GM21576 (cell line): ENCODE measurements around the gene PRR5.
"Not testable (repeated sequence)": the region's sequence is repeated elsewhere in the genome, so short reads cannot be mapped to it uniquely, and the experiment has no call there.

Experiments
- ATAC-seq: cut with Tn5 transposase; IDR thresholded peaks from one replicate; pipeline ENCODE4 v1.9.1; 2021; ENCODE audit warnings: mild to moderate bottlenecking, moderate library complexity; ENCODE audit not compliant: unreplicated experiment

The PRR5 gene, protein sequence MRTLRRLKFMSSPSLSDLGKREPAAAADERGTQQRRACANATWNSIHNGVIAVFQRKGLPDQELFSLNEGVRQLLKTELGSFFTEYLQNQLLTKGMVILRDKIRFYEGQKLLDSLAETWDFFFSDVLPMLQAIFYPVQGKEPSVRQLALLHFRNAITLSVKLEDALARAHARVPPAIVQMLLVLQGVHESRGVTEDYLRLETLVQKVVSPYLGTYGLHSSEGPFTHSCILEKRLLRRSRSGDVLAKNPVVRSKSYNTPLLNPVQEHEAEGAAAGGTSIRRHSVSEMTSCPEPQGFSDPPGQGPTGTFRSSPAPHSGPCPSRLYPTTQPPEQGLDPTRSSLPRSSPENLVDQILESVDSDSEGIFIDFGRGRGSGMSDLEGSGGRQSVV

DNA sequence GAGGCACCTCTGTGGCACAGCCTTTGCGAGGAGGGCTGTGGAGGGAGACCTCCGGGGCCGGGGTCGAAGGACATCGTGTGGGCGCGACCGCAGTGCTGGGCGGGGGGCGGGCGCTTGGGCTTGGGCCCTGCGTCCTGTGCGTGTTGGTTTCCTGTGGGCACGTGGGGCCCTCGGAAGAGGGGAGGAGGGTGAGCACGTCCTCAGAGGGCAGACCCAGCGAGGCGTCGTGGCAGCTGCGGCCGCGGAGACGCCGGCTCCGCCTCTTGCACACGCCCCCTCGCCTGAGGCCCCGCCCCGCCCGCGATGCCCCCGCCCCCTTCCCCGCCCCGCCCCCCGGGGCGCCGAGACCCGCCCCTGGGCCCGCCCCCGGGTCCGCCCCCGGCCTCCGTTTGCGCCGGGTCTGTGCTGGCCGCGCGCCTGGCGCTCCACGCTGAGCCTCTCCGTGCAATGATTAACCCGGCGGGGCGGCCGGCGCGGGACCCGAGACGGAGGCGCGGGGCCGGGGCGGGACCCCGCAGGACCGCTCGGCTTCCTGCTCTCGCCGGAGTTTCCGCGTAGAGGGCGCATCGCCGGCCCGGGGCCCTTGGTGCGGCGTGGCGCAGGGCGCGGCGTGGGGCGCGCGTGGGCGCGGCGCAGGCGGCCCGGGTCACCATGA is at the start of gene PRR5:
TSS of gene PRR5 (plus strand) at position 381 of the 655 bp plus-strand sequence. CDS start at position 652, 271 bp downstream.
- ATAC-seq: peak; percentile 73

DNA sequence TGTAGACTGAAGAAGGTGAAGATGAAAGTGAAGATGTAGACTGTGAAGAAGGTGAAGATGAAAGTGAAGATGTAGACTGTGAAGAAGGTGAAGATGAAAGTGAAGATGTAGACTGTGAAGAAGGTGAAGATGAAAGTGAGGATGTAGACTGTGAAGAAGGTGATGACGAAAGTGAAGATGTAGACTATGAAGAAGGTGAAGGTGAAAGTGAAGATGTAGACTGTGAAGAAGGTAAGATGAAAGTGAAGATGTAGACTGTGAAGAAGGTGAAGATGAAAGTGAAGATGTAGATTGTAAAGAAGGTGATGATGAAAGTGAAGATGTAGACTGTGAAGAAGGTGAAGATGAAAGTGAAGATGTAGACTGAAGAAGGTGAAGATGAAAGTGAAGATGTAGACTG is 49.1 kb upstream of the PRR5 start:
- ATAC-seq: not testable (repeated sequence)

DNA sequence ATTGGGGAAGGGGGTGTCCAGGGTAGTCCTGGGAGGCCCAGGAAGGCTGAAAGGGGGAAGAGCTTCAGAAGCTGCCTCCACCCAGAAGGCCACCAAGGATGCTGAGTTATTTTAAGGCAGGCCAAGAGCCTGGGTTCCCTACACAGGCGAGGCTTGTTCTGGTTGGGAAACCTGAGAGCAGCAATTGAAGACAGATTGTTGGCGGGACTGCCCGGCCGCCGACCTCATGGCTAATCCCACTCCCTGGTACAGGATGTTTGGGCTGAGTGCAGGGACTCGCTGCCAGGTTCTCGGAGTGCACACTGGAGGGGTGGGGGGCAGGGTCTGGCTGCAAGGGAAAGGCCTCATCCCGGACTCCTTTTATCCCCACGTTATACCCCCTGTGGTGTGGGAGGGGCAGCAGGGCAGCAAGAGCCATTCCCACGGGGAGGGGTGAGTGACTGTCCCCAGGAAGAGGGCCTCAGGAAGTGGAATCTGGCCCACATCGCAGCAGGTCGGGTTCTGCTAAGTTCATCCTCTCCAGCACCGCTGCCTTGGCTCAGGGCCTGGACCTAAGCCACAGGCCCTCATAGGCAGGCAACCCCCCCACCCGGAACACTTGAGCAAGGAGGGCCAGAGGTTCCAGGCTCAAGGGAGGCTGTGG is 43.6 kb upstream of the PRR5 start:
- ATAC-seq: no peak

DNA sequence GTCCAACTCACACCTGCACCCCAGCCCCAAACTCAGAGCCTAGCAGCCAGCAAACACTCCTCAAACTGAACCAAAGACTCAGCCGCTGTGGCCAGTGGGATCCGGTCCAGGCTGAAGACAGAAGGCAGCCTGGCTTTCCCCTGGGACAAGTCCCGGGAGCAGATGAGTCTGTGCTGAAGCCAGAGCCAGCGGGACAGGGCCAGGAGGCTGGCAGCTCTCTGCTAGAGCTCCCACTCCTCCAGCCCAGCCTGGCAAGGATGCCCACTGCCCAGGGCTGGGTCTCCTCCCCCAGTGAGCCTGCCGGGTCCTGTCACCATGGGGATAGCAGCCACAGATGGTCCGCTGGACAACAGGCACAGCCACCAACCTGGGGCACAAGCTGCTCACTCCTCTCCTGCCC is 42.9 kb upstream of the PRR5 start:
- no peak for ATAC-seq

DNA sequence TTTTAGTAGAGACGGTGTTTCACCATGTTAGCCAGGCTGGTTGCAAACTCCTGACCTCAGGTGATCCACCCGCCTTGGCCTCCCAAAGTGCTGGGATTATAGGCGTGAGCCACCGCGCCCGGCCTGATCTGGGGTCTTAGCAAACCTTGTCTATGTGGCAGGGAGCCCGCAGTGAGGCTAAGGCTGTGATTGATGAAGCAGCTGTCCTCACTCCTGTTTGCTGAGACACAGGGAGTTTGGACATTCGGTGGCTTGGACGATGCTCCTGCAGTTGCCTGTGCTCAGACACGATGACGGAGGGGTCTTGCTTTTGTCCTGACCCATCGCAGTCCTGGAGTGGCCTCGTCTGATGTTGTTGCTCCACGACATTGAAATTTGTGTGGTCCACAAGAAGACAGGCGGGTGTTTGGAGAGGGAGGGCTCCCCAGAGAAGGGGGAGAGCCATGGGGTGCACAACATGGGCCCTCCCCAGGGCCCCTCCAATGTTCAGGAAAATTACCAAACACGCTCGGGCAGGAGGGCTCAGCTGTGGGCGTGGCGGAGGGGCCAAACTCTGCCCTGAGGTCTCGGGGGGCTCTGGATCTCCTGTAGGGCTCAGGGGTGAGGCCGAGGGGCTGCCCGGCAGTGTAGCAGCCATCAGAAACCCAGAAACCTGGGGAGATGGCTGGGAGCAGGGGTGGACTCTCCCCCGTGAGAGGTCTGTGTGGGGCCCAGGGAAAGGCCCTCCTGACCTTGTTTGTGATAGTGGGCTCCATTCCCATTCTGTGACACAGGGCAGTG is 41.8 kb upstream of the PRR5 start:
- ATAC-seq: no peak

DNA sequence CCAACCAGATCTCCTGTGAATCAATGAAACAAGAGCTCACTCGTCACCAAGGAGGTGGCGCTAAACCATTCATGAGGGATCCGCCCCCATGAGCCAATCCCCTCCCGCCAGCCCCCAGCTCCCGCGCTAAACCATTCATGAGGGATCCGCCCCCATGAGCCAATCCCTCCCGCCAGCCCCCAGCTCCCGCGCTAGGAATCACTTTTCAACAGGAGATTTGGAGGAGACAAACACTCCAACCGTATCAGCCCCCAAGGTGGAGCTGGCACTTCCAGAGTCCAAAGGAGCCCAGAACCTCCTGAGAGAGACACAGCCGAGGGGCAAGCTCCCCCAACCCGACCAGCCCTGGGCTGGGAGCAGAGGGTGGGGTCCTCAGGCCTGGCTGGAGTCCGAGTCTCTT is 40.9 kb upstream of the PRR5 start:
- no peak for ATAC-seq

DNA sequence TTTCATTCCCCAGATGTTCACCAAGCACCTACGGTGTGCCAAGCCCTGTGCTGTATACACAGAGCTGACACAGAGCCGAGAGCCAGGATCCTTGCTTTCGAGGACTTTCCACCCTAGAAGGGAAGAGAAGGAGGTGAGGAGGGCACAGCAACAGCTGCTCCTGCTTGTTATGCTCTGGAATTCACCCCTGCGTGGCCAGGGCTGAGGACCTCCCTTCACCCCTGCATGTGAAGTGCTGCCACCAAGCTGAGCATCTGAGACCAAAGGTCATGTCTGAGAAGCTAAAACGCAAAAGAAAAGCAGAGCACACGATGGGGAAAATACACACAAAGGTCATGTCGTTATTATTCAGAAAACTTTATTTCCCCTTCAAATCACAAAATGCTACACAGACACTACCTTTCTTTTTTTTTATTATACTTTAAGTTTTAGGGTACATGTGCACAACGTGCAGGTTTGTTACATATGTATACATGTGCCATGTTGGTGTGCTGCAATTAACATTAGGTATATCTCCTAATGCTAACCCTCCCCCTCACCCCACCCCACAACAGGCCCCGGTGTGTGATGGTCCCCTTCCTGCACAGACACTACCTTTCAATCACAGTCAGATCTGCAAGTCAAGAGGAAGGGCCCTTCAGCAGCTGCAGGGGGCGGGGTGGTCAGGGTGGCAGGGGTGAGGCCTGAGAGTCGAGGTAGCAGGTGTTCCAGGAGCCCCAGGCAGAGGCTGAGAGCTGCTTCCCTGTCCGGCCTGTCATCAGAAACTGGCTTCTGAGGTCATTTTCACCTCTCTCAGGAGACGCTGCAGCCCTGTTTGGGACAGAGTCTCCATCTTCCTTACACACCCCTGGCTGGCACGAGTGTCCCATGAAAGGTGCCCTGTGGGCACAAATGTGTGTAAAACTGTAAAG is 40.1 kb upstream of the PRR5 start:
- ATAC-seq: no peak

DNA sequence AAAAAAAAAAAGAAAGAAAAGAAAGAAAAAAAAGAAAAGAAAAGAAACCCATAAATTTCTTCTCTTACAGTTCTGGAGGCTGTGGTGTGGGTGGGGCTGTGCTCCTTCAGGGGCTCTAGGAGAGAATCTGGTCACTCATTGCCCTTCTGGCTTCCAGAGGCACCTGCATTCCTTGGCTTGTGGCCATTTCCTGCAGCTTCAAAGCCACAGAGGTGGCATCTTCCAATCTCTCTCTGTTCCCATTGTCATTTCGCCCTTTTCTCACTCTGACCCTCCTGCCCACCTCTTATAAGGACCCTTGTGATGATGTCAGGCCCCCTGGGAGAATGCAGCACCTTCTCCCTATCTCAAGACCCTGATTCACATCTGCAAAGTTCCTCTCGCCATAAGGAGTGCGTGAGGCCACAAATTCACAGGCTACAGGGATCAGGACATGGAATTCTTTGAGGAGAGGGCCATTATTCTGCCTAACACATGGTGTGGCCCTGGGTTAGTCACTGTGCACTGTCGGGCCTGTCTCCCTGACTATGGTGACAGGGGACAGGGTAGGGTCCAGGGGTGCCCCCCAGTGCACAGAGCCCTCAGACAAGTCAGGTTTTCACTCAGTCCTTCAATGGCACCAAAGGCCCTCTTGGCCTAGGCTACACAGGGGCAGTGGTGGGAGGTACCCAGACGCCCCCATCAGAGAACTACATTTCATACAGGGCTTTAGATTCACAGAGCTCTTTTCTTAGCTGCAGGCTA is 38.6 kb upstream of the PRR5 start:
- ATAC-seq: no peak

DNA sequence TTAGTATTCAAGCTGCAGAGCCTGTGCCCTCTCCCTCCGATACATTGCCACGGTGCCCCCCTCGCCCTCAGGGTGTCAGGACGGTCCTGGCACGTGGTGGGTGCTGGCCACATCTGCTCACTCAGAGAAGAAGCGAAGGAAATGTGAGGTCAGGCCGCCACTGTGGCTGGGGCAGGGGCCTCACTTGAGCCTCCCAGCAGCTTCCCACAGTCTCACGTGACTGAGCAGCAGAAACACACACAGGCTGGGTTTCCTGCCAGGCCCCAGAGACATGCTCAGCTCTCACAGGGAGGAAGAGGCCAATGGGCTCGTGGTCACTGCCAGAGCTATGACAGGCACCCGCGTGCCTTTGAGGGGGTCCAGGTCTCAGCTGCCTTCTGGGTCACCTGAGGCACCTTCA is 37.9 kb upstream of the PRR5 start:
- ATAC-seq: no peak

DNA sequence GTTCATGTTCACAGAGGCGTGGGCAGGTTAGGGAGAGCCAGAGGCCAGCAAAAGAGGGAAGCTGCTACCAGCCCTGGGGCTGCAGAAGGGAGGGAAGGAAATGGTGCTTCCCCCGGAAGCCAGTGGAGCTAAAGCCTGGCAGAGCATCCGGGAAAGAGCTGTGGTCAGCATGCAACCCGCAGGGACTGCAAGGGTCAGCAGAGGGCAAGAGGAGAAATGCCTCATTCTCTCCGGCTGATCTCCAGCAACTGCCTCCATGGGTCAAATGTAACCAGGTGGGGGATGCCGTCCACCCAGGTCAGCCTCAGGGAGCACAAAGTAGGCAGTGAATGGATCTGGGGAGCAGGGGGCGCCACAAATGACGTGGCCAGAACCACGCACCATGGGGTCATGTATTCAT is 36.9 kb upstream of the PRR5 start:
- ATAC-seq: no peak

DNA sequence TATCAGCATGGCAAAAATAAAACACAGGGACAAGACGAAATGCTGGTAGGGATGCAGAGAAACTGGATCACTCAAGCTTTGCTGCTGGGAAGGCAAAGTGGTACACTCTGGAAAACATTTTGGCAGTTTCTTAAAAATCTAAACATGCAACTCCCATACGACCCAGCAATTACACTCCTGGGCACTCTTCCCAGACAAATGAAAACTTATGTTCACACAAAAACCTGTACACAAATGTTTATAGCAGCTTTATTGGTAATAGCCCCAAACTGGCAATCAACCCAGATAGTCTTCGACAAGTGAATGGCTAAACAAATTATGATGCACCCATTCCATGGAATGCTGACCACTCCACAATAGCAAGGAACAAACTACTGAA is 35.8 kb upstream of the PRR5 start:
- ATAC-seq: no peak

DNA sequence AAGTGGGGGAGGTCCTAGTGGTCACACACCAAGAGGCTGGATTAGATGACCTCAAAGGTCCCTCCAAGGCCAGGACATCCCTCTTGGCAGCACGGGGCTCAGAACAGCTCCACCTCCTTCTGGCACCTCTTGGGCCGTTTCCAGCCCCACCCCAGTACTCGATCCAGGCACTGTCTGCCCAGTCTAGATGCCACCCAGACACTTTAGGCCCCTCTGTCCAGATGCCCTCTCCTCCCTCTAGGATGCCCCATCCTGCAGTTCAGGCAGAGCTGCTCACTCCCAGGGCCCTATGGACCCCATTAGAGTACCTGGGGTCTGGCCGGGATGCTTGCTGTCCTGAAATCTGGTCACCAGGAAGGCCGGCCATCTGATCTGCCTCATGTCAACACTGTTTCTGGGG is 34.7 kb upstream of the PRR5 start:
- no peak for ATAC-seq

DNA sequence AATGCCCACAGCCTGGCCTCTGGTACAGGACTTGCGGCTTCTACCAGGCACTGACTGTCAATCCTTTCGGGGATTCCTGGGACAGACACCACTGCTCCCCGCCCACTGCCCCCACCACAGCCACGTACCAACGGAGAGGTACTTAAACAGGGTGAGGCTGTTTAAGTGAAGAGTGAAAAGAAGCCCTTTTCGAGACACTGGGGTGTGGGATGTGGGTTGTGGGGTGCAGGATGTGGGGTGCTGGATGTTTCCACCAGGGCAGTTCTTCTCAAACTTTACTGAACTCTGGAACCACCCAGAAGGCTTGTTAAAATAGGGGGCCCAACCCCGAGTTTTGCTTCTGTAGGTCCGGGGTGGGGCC is 34.2 kb upstream of the PRR5 start:
- ATAC-seq: no peak

DNA sequence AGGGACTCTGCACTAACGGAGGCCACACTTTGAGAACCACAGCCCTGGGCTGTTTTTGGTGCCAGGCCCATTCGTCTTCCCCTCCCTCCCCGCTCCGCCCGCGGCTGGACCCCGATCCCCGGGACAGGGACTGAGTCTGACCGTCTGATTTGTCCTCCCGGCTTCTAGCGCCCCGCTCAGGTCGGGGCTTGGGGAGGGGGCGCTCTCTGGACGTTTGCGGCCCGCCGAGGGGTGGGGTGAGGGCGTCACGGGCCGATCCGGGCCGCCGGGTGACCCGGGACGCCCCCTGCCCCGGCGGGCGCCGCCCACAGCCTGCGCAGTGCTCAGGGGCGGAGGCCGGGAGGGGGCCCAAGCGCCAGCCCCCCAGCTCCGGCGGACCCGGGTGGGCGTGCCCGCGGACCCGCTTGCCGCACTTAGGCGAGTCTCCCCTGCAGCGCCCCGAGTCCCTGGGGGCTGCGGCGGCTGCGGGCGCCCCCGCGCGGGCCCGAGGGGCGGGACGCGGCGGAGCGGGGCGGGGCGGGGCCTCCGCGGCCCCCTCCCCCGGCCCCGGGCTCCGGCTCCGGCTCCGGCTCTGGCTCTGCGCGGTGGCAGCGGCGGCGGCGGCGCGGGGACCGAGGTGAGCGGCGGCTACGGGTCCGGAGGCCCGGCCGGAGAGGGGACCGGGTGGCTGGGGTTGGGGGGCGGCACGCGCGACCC is 33.7 kb upstream of the PRR5 start:
- no peak for ATAC-seq

DNA sequence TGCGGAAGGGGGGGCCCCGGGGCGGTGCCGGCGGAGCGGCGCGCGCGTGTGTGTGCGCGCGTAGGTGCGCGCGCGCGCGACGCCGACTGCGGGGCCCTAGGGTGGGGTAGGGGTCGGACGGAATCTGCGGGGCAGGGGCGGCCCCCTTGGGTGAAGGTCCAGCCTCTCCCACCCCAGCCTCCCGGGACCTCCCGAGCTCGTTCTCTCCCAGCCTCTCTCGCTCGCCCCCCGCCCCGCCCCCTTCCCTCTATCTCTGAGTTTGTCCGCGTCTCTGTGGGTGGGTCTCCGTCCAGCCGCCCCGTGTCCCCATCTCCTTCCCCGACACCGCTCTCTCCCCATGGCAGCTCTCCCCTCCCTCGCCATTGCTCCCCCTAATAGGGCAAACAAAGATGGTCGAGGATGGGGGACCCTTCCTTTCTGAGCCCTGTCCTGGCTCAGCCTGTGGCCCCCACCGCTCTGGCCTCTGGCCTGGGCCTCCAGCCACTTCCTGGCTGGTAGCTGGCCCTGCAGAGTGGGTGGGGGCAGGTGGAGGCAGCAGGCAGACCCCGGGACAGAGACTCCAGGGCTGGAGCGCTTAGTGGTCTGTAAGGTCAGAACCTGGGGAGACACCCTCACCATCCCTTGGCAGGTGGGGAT is 33.0 kb upstream of the PRR5 start:
- no peak for ATAC-seq

DNA sequence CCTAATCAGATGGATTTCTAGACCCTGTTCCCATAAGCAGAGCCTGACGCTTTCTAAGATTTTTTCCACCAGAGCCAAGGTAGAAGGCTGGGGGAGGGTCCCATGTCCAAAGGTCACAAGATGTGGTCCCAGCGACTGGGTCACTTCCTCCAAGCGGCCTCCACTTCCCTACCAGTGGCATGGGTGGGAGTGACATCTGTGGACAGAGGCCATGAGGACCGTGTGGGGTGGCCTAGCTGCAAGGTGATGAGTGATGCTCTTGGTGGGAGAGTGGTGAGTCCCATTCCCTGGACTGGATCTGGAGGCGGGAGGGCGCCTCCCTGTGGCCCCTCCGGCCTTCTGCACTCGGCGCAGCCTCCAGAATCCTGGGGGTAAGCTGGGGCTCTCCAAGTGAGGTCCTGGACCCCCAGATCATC is 32.4 kb upstream of the PRR5 start:
- ATAC-seq: no peak

DNA sequence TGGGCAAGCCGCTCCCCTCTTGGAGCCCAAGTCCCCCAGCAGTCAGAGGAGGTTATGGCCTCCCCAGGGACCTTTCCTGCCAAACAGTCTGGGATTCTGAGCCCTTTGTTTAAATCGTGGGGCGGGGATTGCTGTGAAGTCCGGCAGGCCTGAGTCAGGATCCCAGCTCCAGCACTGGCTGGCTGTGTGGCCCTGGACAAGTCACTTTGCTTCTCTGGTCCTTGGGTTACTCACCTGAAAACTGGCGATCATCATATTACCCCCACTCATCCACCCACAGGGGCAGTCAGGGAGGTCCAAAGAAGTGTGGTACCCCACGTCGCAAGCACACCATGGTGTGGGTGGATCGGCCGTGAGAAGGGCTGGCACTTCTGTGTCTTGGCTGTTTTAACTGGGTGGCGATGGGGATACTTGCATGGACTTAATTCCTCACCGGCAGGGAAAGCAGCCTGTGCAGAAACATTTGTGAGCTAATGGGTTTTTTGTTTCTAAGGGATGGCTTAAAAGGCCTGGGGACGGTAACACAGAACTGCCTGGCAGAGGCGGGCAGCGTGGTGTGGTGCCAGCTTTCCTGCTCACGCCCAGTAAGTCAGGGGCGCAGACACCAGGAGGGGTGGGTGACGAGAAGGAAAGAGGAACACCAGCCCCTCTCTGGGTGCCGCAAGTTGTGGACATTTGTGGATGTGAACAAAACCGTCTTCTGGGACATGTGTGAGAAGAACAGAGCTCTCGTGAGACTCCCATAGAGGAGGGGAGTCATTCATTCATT is 31.6 kb upstream of the PRR5 start:
- no peak for ATAC-seq

DNA sequence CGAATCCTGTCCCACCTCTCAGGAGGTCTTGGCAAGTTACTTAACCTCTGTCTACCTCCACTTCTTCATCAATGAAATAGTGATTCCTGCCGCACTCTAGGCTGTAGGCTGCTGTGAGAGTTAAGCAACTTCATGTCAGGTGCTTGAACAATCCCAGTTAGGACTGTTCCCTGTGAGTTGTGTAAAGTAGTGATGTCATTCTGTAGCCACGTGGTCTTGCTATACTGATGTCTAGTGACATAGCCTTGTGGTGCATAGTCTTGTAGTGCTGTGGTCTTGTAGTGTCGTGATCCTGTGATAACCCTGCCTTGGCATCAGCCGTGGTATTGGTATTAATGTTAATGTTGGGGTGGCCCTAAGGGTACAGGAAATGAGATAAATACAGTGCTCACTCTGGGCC is 30.3 kb upstream of the PRR5 start:
- ATAC-seq: no peak
